GM12878 (cell line): ENCODE data around the gene KRTAP4-16. TPM values are rescaled to one million over a fixed set of nuclear protein-coding genes. Genes with fewer than 3 reads are reported as not detected.

ENCODE experiments used
- ATAC-seq: fragments of 200-7000 bp; cut with Tn5 transposase; 3 replicates; pipeline ENCODE4 v1.9.1; 2020; ENCODE audit warnings: mild to moderate bottlenecking, moderate library complexity
- BruUV-seq: library from RNA; stranded (reverse); fragments of 400-500 nt; replicated peaks from 2 replicates; lab custom pipeline; 2021; lab: Mats Ljungman, UMichigan
- CTCF ChIA-PET: fragments of 300-600 bp; sonication (Branson Sonifier 250); formaldehyde crosslinking; extraction: SDS; loops from one replicate; lab custom pipeline; 2021; ENCODE audit warnings: inconsistent platforms; lab: Yijun Ruan, JAX
- POLR2A ChIA-PET: fragments of 350-600 bp; formaldehyde crosslinking; extraction: SDS; loops from one replicate; lab custom pipeline; 2021; ENCODE audit warnings: inconsistent platforms; lab: Charles Lee
- RAD21 ChIA-PET: fragments of 300-600 bp; sonication (Branson Sonifier 250); formaldehyde crosslinking; loops from one replicate; lab custom pipeline; 2023; ENCODE audit warnings: antibody characterized with exemption; ENCODE audit not compliant: unreplicated experiment; lab: Charles Lee
- SMC1A ChIA-PET: fragments of 300-600 bp; sonication (Branson Sonifier 250); formaldehyde crosslinking; loops from one replicate; lab custom pipeline; 2023; ENCODE audit not compliant: unreplicated experiment, uncharacterized antibody; lab: Charles Lee
- DNase-seq: peaks from one replicate; pipeline ENCODE4 v3.0.0-alpha.2; 2011; ENCODE audit warnings: low read depth, low spot score
- FAIRE-seq: peaks from 3 replicates; lab custom pipeline; 2011; peaks lifted over from hg19 to GRCh38; lab: Jason Lieb, UNC
- H2AFZ ChIP-seq: 2 replicates; pipeline ENCODE4 v1.6.0; 2011; ENCODE audit warnings: low read depth, low read length, control low read depth; ENCODE audit not compliant: control insufficient read depth
- H3K27ac ChIP-seq: 2 replicates; pipeline ENCODE4 v1.5.1; 2011; ENCODE audit warnings: control low read depth; ENCODE audit not compliant: control insufficient read depth, insufficient read depth
- H3K27me3 ChIP-seq, 2 experiments: replicated peaks in 1 of 2; 2 replicates each; pipeline versions ENCODE4 v1.6.0 to v1.6.1; 2011; ENCODE audit warnings: low read length in 1 of 2; ENCODE audit not compliant: control insufficient read depth in 2 of 2, insufficient read depth in 2 of 2
- H3K36me3 ChIP-seq, 2 experiments: 2 replicates each; pipeline ENCODE4 v1.5.1; 2011; ENCODE audit warnings: low read length in 1 of 2; ENCODE audit not compliant: control insufficient read depth in 2 of 2, insufficient read depth in 2 of 2
- H3K4me1 ChIP-seq: 2 replicates; pipeline ENCODE4 v1.6.1; 2011; ENCODE audit warnings: mild to moderate bottlenecking, low read length, moderate library complexity, mixed read lengths; ENCODE audit not compliant: control insufficient read depth, insufficient read depth
- H3K4me2 ChIP-seq: 2 replicates; pipeline ENCODE4 v1.6.0; 2011; ENCODE audit warnings: control low read depth; ENCODE audit not compliant: control insufficient read depth, insufficient read depth
- H3K4me3 ChIP-seq: fragments of 200-600 bp; sonication (generic); 2 replicates; pipeline ENCODE4 v1.5.1; 2016
- H3K79me2 ChIP-seq: 2 replicates; pipeline ENCODE4 v1.6.0; 2011; ENCODE audit warnings: low read length; ENCODE audit not compliant: control insufficient read depth, insufficient read depth
- H3K9ac ChIP-seq: 2 replicates; pipeline ENCODE4 v1.8.0; 2011; ENCODE audit warnings: low read length, control low read depth, mixed read lengths; ENCODE audit not compliant: control insufficient read depth, insufficient read depth
- H3K9me3 ChIP-seq: replicated peaks from 3 replicates; pipeline ENCODE4 v1.5.1; 2011; ENCODE audit warnings: mild to moderate bottlenecking, low read length; ENCODE audit not compliant: control insufficient read depth, insufficient read depth
- H4K20me1 ChIP-seq: 2 replicates; pipeline ENCODE4 v1.6.0; 2011; ENCODE audit not compliant: control insufficient read depth, insufficient read depth
- EGR1 ChIP-seq, 2 experiments: IDR thresholded peaks; 1 replicate in 1 of 2; 2 replicates in 1 of 2; pipeline ENCODE4 v1.6.1; 2011 to 2012; ENCODE audit warnings: low read depth in 2 of 2, low read length in 2 of 2, borderline replicate concordance in 1 of 2, mild to moderate bottlenecking in 1 of 2, moderate library complexity in 1 of 2
- EP300 ChIP-seq, 2 experiments: fragments of 150-350 bp in 1 of 2; IDR thresholded peaks; 2 replicates each; pipeline ENCODE4 v1.6.1; 2011 to 2012; ENCODE audit warnings: low read depth in 2 of 2, low read length in 2 of 2, borderline replicate concordance in 1 of 2, improper control_type of control experiment in 1 of 2, inconsistent platforms in 1 of 2; ENCODE audit not compliant: control insufficient read depth in 1 of 2
- ESRRA ChIP-seq: IDR thresholded peaks from 2 replicates; pipeline ENCODE4 v1.6.1; 2012; ENCODE audit warnings: mild to moderate bottlenecking, low read length, improper control_type of control experiment
- EZH2 ChIP-seq: IDR thresholded peaks from 2 replicates; pipeline ENCODE4 v1.6.1; 2012; ENCODE audit warnings: low read depth, mild to moderate bottlenecking, control low read depth, inconsistent platforms, low read length, borderline replicate concordance; ENCODE audit not compliant: control insufficient read depth
- FOXK2 ChIP-seq: fragments of 450-650 bp; IDR thresholded peaks from 2 replicates; pipeline ENCODE4 v1.6.1; 2017; ENCODE audit warnings: mild to moderate bottlenecking, moderate library complexity
- HDAC6 ChIP-seq: fragments of 200-600 bp; sonication (generic); IDR thresholded peaks from one replicate; pipeline ENCODE4 v1.8.0; 2017; ENCODE audit warnings: antibody characterized with exemption; ENCODE audit not compliant: unreplicated experiment
- IKZF1 ChIP-seq: fragments of 450-650 bp; conservative IDR thresholded peaks from 2 replicates; pipeline ENCODE4 v1.6.1; 2017; ENCODE audit warnings: antibody characterized with exemption, mild to moderate bottlenecking
- KAT2A ChIP-seq: conservative IDR thresholded peaks from 2 replicates; pipeline ENCODE4 v1.6.1; 2011; ENCODE audit warnings: low read depth, low read length; ENCODE audit not compliant: control insufficient read depth
- LARP7 ChIP-seq: fragments of 450-650 bp; IDR thresholded peaks from 2 replicates; pipeline ENCODE4 v1.6.1; 2017; ENCODE audit warnings: mild to moderate bottlenecking
- MEF2B ChIP-seq: fragments of 450-650 bp; IDR thresholded peaks from 2 replicates; pipeline ENCODE4 v1.6.1; 2018; ENCODE audit warnings: mild to moderate bottlenecking, moderate library complexity; ENCODE audit not compliant: partially characterized antibody, poor library complexity, severe bottlenecking
- NFIC ChIP-seq: IDR thresholded peaks from 2 replicates; pipeline ENCODE4 v1.6.1; 2012; ENCODE audit warnings: low read depth, mild to moderate bottlenecking, inconsistent platforms, low read length, moderate library complexity
- SIX5 ChIP-seq: IDR thresholded peaks from 2 replicates; pipeline ENCODE4 v1.6.1; 2011; ENCODE audit warnings: mild to moderate bottlenecking, low read depth, low read length, moderate library complexity; ENCODE audit not compliant: severe bottlenecking
- SREBF2 ChIP-seq: IDR thresholded peaks from 2 replicates; pipeline ENCODE4 v1.6.1; 2012; ENCODE audit warnings: mild to moderate bottlenecking, low read length
- TCF7 ChIP-seq: IDR thresholded peaks from 2 replicates; pipeline ENCODE4 v1.6.1; 2014; ENCODE audit warnings: antibody characterized with exemption, borderline replicate concordance
- USF2 ChIP-seq: IDR thresholded peaks from 2 replicates; pipeline ENCODE4 v1.6.1; 2011; ENCODE audit warnings: low read depth, low read length, improper control_type of control experiment, borderline replicate concordance
- YBX1 ChIP-seq: fragments of 450-650 bp; IDR thresholded peaks from 2 replicates; pipeline ENCODE4 v1.6.1; 2016; ENCODE audit warnings: antibody characterized with exemption
- WGBS: methylation state at CpG from one replicate; pipeline ENCODE4 v1.1.6; 2016; ENCODE audit warnings: low lambda C conversion rate; ENCODE audit not compliant: insufficient replicate concordance, insufficient coverage; ENCODE audit errors: missing lambda C conversion rate; 5-methylcytosine and 5-hydroxymethylcytosine counted together
- in situ Hi-C: fragments of 300-500 bp; cut with MboI; formaldehyde crosslinking; loops from 9 replicates; pipeline ENCODE4 v1.14.3; 2018; ENCODE audit warnings: mixed read lengths
- intact Hi-C: fragments of 100-400 bp; cut with micrococcal nuclease; formaldehyde crosslinking; loops from one replicate; pipeline ENCODE4 v1.14.2; 2022; ENCODE audit not compliant: unreplicated experiment
- polyA plus RNA-seq, 11 experiments: library from polyadenylated mRNA; depleted of rRNA in 4 of 11; unstranded in 6 of 11; stranded (reverse) in 5 of 11; fragments of >200 nt; fragmentation: Nextera tagmentation in 4 of 11; fragmentation: Illumina TruSeq in 1 of 11; extraction: Ambion mirVana in 4 of 11; extraction: Trizol in 1 of 11; gene quantifications; 1 replicate in 1 of 11; 2 replicates in 10 of 11; pipeline versions ENCODE4 v1.2.1 to v1.2.3, GENCODE V29; 2011 to 2016; ENCODE audit warnings: inconsistent platforms in 2 of 11, missing spikeins in 2 of 11, low read depth in 1 of 11
- total RNA-seq, 4 experiments: library from RNA; depleted of rRNA in 3 of 4; stranded (reverse); fragments of >200 nt in 3 of 4; fragmentation: Illumina TruSeq in 1 of 4; extraction: Trizol in 1 of 4; gene quantifications; 2 replicates each; pipeline versions ENCODE4 v1.2.1 to v1.2.3, GENCODE V29; 2013 to 2021
- TF ChIP-seq, protein P1 (sequence below): fragments of 450-650 bp; IDR thresholded peaks from 2 replicates; pipeline ENCODE4 v1.6.1; 2017; ENCODE audit warnings: borderline replicate concordance
- TF ChIP-seq, protein P2 (sequence below): fragments of 450-650 bp; formaldehyde crosslinking; IDR thresholded peaks from 2 replicates; pipeline ENCODE4 v1.4.0; 2020; ENCODE audit warnings: mild to moderate bottlenecking, moderate library complexity

Gene KRTAP4-16
- total and polyA plus RNA-seq, 10 of the 15 experiments (the other 5 are each of a cell fraction or from before 2014, with no cell fraction given) = not detected

DNA sequence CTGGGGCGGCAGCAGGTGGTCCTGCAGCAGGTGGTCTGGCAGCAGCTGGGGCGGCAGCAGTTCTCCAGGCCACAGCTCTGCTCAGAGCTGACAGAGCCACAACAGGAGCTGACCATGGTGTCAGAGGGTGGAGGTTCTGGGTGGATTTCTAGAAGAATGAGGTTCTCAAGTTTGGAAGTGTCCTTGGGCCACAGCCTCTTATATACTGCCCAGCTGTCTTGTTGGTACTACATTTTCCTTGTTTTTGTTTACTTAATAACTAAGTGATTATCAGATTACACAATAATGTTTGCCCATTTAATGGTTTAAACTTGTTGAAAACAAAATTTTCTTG is 47.6 kb upstream of the KRTAP4-16 start, which contains the start of gene KRTAP4-5:
Gene KRTAP4-5, minus strand, starts transcription at position 174 of the 334 bp plus-strand sequence. Its CDS starts 58 bp downstream, at position 116.
- POLR2A ChIA-PET = no interaction called here
- no peaks in the 10 kb centered on the region for H3K79me2 ChIP-seq
- no peaks in the 10 kb centered on the region for H4K20me1 ChIP-seq
- RAD21 ChIA-PET = no interaction called here
- no peak for DNase-seq
- in situ Hi-C loops = no loop called here
- no TSS peak for BruUV-seq
- ATAC-seq = no peak
- SMC1A ChIA-PET = interaction anchor here (0.6 kb wide), 1 partner anchor 442 kb away, joined by 3 read pairs; no protein-coding TSS in a partner anchor
- no peak within 1 kb of the TSS for H3K4me2 ChIP-seq
- no peaks in the 10 kb centered on the region for H3K27me3 ChIP-seq
- FAIRE-seq = no peak
- H3K36me3 ChIP-seq = no peaks in the 10 kb centered on the region
- H3K4me3 ChIP-seq = no peak within 1 kb of the TSS
- H2AFZ ChIP-seq = no peak within 1 kb of the TSS
- H3K4me1 ChIP-seq = no peaks in the 10 kb centered on the region
- intact Hi-C loops = no loop called here
- 0% methylated on average over 2 of the region's 2 CpGs for WGBS
- H3K27ac ChIP-seq = no peak within 1 kb of the TSS
- H3K9ac ChIP-seq = no peak within 1 kb of the TSS
- no peaks in the 10 kb centered on the region for H3K9me3 ChIP-seq
- CTCF ChIA-PET = no interaction called here
- TF ChIP-seq LARP7 (no peak), EGR1 (IDR thresholded peaks at IDR 0.05; ENCODE audit: borderline replicate concordance in 1 of 2, low read depth in 2 of 2, low read length in 2 of 2) (no peak), EP300 (IDR thresholded peaks at IDR 0.05; ENCODE audit: borderline replicate concordance in 1 of 2, control insufficient read depth in 1 of 2, low read depth in 2 of 2, low read length in 2 of 2) (no peak), HDAC6 (no peak), SREBF2 (no peak), USF2 (no peak), ESRRA (no peak), NFIC (no peak), MEF2B (no peak), FOXK2 (no peak), YBX1 (no peak), EZH2 (no peak), IKZF1 (no peak), TCF7 (no peak), SIX5 (no peak), KAT2A (no peak)
- TF ChIP-seq, protein P1, sequence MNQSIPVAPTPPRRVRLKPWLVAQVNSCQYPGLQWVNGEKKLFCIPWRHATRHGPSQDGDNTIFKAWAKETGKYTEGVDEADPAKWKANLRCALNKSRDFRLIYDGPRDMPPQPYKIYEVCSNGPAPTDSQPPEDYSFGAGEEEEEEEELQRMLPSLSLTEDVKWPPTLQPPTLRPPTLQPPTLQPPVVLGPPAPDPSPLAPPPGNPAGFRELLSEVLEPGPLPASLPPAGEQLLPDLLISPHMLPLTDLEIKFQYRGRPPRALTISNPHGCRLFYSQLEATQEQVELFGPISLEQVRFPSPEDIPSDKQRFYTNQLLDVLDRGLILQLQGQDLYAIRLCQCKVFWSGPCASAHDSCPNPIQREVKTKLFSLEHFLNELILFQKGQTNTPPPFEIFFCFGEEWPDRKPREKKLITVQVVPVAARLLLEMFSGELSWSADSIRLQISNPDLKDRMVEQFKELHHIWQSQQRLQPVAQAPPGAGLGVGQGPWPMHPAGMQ = no peak
- TF ChIP-seq, protein P2, sequence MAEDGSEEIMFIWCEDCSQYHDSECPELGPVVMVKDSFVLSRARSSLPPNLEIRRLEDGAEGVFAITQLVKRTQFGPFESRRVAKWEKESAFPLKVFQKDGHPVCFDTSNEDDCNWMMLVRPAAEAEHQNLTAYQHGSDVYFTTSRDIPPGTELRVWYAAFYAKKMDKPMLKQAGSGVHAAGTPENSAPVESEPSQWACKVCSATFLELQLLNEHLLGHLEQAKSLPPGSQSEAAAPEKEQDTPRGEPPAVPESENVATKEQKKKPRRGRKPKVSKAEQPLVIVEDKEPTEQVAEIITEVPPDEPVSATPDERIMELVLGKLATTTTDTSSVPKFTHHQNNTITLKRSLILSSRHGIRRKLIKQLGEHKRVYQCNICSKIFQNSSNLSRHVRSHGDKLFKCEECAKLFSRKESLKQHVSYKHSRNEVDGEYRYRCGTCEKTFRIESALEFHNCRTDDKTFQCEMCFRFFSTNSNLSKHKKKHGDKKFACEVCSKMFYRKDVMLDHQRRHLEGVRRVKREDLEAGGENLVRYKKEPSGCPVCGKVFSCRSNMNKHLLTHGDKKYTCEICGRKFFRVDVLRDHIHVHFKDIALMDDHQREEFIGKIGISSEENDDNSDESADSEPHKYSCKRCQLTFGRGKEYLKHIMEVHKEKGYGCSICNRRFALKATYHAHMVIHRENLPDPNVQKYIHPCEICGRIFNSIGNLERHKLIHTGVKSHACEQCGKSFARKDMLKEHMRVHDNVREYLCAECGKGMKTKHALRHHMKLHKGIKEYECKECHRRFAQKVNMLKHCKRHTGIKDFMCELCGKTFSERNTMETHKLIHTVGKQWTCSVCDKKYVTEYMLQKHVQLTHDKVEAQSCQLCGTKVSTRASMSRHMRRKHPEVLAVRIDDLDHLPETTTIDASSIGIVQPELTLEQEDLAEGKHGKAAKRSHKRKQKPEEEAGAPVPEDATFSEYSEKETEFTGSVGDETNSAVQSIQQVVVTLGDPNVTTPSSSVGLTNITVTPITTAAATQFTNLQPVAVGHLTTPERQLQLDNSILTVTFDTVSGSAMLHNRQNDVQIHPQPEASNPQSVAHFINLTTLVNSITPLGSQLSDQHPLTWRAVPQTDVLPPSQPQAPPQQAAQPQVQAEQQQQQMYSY = no peak
